ENCODE measurements around the gene HEPACAM.

HEPACAM gene

GRCh38 chr11:124915541-124916369 lies 20.1 kb downstream of the HEPACAM start:
- Histone ChIP-seq H3K27me3 (ENCODE audit: insufficient read depth, low read length) (peaks cover 24% of the 10 kb centered on the region), H2AFZ (ENCODE audit: low read depth, low read length) (no peak overlapping the region), H3K4me3 (ENCODE audit: low read length) (no peak overlapping the region), H3K9me3 (ENCODE audit: low read length) (no peaks in the 10 kb centered on the region), H3K36me3 (ENCODE audit: insufficient read depth, low read length) (no peaks in the 10 kb centered on the region), H3K4me1 (ENCODE audit: insufficient read depth, low read length) (no peaks in the 10 kb centered on the region)

GRCh38 chr11:124902616-124903015 lies 33.2 kb downstream of the HEPACAM start:
- Histone ChIP-seq H3K9me3 (ENCODE audit: low read length) (no peaks in the 10 kb centered on the region), H3K36me3 (ENCODE audit: insufficient read depth, low read length) (no peaks in the 10 kb centered on the region), H3K4me3 (ENCODE audit: low read length) (no peak overlapping the region), H3K4me1 (ENCODE audit: insufficient read depth, low read length) (peaks cover 6% of the 10 kb centered on the region), H3K27me3 (ENCODE audit: insufficient read depth, low read length) (peaks cover 3% of the 10 kb centered on the region), H2AFZ (ENCODE audit: low read depth, low read length) (no peak overlapping the region)

- Histone ChIP-seq H2AFZ (ENCODE audit: low read depth, low read length) (no peak overlapping the region), H3K4me3 (ENCODE audit: low read length) (no peak overlapping the region), H3K9me3 (ENCODE audit: low read length) (no peaks in the 10 kb centered on the region), H3K36me3 (ENCODE audit: insufficient read depth, low read length) (no peaks in the 10 kb centered on the region), H3K4me1 (ENCODE audit: insufficient read depth, low read length) (peaks cover 6% of the 10 kb centered on the region), H3K27me3 (ENCODE audit: insufficient read depth, low read length) (peaks cover 3% of the 10 kb centered on the region)
Measured at GRCh38 chr11:124900464-124900863, 35.4 kb downstream of the HEPACAM start.

- H3K36me3 ChIP-seq (ENCODE audit: insufficient read depth, low read length), result no peaks in the 10 kb centered on the region
- no peak overlapping the region for H2AFZ ChIP-seq (ENCODE audit: low read depth, low read length)
- H3K4me3 ChIP-seq (ENCODE audit: low read length), result no peak overlapping the region
- H3K4me1 ChIP-seq (ENCODE audit: insufficient read depth, low read length), result peaks cover 6% of the 10 kb centered on the region
- H3K27me3 ChIP-seq (ENCODE audit: insufficient read depth, low read length), result peaks cover 3% of the 10 kb centered on the region
- no peaks in the 10 kb centered on the region for H3K9me3 ChIP-seq (ENCODE audit: low read length)
Measured at GRCh38 chr11:124899383-124900145, 36.3 kb downstream of the HEPACAM start.

GRCh38 chr11:124898711-124899110 lies 37.1 kb downstream of the HEPACAM start:
- Histone ChIP-seq H3K27me3 (ENCODE audit: insufficient read depth, low read length) (peaks cover 3% of the 10 kb centered on the region), H3K9me3 (ENCODE audit: low read length) (no peaks in the 10 kb centered on the region), H3K4me3 (ENCODE audit: low read length) (no peak overlapping the region), H3K4me1 (ENCODE audit: insufficient read depth, low read length) (peaks cover 6% of the 10 kb centered on the region), H3K36me3 (ENCODE audit: insufficient read depth, low read length) (no peaks in the 10 kb centered on the region), H2AFZ (ENCODE audit: low read depth, low read length) (no peak overlapping the region)

- Histone ChIP-seq H3K27me3 (ENCODE audit: insufficient read depth, low read length) (peaks cover 3% of the 10 kb centered on the region), H3K4me1 (ENCODE audit: insufficient read depth, low read length) (peaks cover 6% of the 10 kb centered on the region), H3K9me3 (ENCODE audit: low read length) (no peaks in the 10 kb centered on the region), H3K36me3 (ENCODE audit: insufficient read depth, low read length) (no peaks in the 10 kb centered on the region), H2AFZ (ENCODE audit: low read depth, low read length) (no peak overlapping the region), H3K4me3 (ENCODE audit: low read length) (no peak overlapping the region)
Measured at GRCh38 chr11:124898263-124898680, 37.6 kb downstream of the HEPACAM start.

GRCh38 chr11:124897674-124898262 lies 38.1 kb downstream of the HEPACAM start, which contains the start of gene ROBO4:
Gene ROBO4 (minus strand): TSS chr11:124897865. CDS start chr11:124897795, 70 bp downstream.
- peaks cover 6% of the 10 kb centered on the region for H3K4me1 ChIP-seq (ENCODE audit: insufficient read depth, low read length)
- H3K4me3 ChIP-seq (ENCODE audit: low read length), result no peak within 1 kb of the TSS
- H3K36me3 ChIP-seq (ENCODE audit: insufficient read depth, low read length), result no peaks in the 10 kb centered on the region
- no peaks in the 10 kb centered on the region for H3K9me3 ChIP-seq (ENCODE audit: low read length)
- H2AFZ ChIP-seq (ENCODE audit: low read depth, low read length), result no peak within 1 kb of the TSS
- H3K27me3 ChIP-seq (ENCODE audit: insufficient read depth, low read length), result peaks cover 3% of the 10 kb centered on the region

- H3K36me3 ChIP-seq (ENCODE audit: insufficient read depth, low read length), result no peaks in the 10 kb centered on the region
- no peak overlapping the region for H2AFZ ChIP-seq (ENCODE audit: low read depth, low read length)
- H3K9me3 ChIP-seq (ENCODE audit: low read length), result no peaks in the 10 kb centered on the region
- peaks cover 7% of the 10 kb centered on the region for H3K27me3 ChIP-seq (ENCODE audit: insufficient read depth, low read length)
- peaks cover 6% of the 10 kb centered on the region for H3K4me1 ChIP-seq (ENCODE audit: insufficient read depth, low read length)
- no peak overlapping the region for H3K4me3 ChIP-seq (ENCODE audit: low read length)
Measured at GRCh38 chr11:124896821-124897391, 38.9 kb downstream of the HEPACAM start.

GRCh38 chr11:124896071-124896750 lies 39.6 kb downstream of the HEPACAM start:
- Histone ChIP-seq H3K4me3 (ENCODE audit: low read length) (no peak overlapping the region), H3K36me3 (ENCODE audit: insufficient read depth, low read length) (no peaks in the 10 kb centered on the region), H3K4me1 (ENCODE audit: insufficient read depth, low read length) (peaks cover 6% of the 10 kb centered on the region), H3K9me3 (ENCODE audit: low read length) (no peaks in the 10 kb centered on the region), H2AFZ (ENCODE audit: low read depth, low read length) (no peak overlapping the region), H3K27me3 (ENCODE audit: insufficient read depth, low read length) (peaks cover 8% of the 10 kb centered on the region)

GRCh38 chr11:124895471-124895971 lies 40.3 kb downstream of the HEPACAM start:
- no peaks in the 10 kb centered on the region for H3K9me3 ChIP-seq (ENCODE audit: low read length)
- no peaks in the 10 kb centered on the region for H3K36me3 ChIP-seq (ENCODE audit: insufficient read depth, low read length)
- no peak overlapping the region for H2AFZ ChIP-seq (ENCODE audit: low read depth, low read length)
- peaks cover 6% of the 10 kb centered on the region for H3K4me1 ChIP-seq (ENCODE audit: insufficient read depth, low read length)
- H3K27me3 ChIP-seq (ENCODE audit: insufficient read depth, low read length), result peaks cover 8% of the 10 kb centered on the region
- no peak overlapping the region for H3K4me3 ChIP-seq (ENCODE audit: low read length)

GRCh38 chr11:124894606-124895430 lies 41.0 kb downstream of the HEPACAM start:
- H3K4me1 ChIP-seq (ENCODE audit: insufficient read depth, low read length), result peaks cover 6% of the 10 kb centered on the region
- no peaks in the 10 kb centered on the region for H3K9me3 ChIP-seq (ENCODE audit: low read length)
- no peak overlapping the region for H2AFZ ChIP-seq (ENCODE audit: low read depth, low read length)
- no peaks in the 10 kb centered on the region for H3K36me3 ChIP-seq (ENCODE audit: insufficient read depth, low read length)
- H3K4me3 ChIP-seq (ENCODE audit: low read length), result no peak overlapping the region
- H3K27me3 ChIP-seq (ENCODE audit: insufficient read depth, low read length), result peaks cover 10% of the 10 kb centered on the region

Measured in neuron (in vitro differentiated cells).